NCI-H1694 treated with DMSO at 0.1 percent for 48 hours (cell line): ENCODE measurements around the gene SPTBN4.
"Not testable (repeated sequence)": the region's sequence is repeated elsewhere in the genome, so short reads cannot be mapped to it uniquely, and the experiment has no call there.

Experiments
- DNase-seq: peaks from one replicate; lab custom pipeline; 2025; lab: John Stamatoyannopoulos, UW

SPTBN4 gene

GRCh38 chr19:40441719-40442253 lies 25.0 kb upstream of the SPTBN4 start:
- DNase-seq, result no peak

- DNase-seq, result no peak
Measured at GRCh38 chr19:40442328-40443130, 24.3 kb upstream of the SPTBN4 start.

DNA sequence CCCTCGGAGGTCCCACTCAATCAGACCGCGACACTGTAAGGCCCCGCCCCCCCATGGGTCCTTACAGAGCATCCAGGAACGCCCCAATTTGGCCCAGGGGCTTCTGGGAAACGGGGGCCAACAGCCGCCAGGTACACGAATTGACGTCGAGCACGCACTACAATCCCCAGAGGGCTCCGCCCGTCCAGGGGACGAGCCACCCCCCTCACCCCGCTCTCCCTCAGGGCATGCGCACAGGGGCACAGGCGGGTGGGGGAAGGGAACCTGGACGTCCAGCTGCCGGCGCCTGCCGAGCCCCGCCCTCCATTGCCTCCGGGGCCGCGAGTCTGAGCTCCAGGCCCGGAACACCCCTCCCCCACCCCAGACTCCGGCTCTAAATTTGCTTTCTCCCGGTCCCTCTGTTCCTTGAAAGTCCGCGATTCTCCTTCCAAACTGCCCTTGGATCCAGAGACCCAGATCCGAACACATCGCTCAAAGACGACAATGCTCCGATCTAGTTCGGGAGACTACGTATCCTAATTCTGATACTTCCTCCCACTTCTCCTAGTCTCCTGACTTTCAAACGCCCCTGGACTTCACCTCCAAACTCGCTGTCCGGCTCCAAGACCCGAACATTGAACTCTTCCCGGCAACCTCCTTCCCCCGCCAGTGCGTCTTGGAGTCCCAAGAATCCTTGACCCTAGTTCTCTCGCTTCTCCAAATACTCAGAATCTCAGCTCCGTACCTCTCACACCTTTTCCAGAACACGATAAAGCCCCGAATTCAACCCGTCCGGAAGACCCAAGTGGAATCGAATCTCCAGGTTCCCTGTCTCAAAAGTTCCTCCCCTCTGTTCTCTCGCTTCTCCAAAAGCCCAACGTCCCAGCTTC lies 23.4 kb upstream of the SPTBN4 start:
- peak; percentile 99 for DNase-seq

DNA sequence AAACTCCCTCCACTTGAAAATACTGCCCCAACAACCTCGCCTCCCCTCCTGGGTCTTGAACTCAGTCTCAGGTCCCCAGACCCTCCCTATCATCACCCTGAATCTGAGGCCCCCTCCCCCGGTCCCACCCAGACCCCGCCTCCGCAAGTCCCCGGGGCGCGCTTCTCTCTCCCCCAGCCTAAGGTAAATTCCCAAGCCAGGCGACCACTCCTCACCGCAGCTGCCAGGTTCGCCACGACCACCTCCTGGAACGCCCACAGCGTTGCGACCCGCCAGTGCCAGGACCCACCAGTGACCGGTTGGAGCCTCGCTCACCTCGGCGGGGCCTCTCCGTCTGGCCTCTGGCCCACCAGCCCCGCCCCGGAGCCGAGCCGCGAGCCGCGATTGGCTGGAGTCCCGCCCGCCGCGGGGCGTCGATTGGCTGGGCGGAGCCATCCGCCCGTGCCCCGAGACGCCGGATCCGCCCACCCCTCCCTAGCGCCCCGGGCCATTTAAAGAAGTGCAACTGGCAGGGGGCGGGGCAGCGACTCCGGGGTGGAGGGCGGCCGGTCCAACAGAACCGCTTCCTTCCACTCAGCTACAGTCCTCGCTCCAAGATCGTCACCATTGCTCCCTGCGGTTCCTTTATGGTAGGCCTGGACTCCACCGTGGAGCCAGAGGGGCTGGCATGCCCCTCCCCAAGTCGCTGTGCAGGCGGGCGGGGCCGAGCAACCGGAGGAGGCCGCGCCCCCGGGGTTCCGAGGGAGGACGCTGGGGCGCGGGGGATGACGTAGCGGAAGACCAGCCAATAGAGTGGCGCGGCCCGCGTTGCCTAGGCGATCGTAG lies 22.6 kb upstream of the SPTBN4 start, which contains the start of gene SERTAD3:
Gene SERTAD3, minus strand, starts transcription at position 336 of the 825 bp plus-strand sequence. CDS start 2,255 bp downstream, outside the sequence.
- DNase-seq, result peak; percentile 94

- no peak for DNase-seq
Measured at GRCh38 chr19:40444825-40445312, 21.9 kb upstream of the SPTBN4 start.

DNA sequence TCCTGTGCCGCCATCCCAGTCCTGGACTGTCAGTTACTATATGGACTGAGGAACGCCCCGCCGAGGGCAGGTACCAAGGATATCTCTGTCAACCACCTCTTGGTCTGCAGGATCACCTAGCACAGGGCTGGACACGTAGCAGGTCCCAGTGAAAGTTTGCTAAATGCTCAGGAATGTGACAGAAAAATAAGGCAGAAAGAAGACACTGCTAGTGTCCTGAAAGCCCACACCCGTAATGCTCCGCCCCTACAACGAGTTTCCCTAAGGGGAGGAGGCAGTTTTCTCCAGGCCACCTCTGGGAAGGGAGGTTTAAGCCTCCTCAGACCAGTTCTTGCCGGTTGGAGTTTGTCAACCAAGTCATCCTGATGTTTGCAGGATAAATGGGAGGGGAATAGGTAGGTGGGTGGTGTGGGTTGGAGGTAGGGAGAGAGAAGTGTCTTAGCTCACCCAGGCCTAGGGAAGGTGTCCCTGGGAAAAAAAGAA lies 21.0 kb upstream of the SPTBN4 start:
- DNase-seq, result no peak

DNA sequence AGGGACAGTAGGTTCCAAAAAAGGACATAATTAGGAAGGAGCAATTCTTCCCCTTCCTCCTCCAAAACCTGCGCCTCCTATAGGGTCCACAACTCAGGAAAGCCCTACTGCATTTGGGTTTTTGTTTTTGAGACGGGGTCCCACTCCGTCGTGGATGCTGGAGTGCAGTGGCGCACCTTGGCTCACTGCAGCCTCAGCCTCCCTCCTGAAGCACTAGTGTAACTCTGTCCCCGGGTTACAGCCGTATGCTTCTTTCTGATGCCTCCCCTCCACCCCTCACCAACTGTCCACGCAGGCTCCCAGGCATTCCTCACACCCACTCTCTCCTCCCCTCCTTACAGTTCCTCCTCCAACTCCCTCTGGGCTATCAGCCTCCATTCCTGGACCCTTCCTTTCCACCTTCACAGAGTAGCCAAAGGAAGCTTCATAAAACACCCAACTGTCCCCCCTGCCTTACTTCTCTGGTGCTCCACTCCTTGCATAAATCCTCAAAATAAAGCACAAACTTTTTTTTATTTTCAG lies 20.5 kb upstream of the SPTBN4 start:
- no peak for DNase-seq

DNA sequence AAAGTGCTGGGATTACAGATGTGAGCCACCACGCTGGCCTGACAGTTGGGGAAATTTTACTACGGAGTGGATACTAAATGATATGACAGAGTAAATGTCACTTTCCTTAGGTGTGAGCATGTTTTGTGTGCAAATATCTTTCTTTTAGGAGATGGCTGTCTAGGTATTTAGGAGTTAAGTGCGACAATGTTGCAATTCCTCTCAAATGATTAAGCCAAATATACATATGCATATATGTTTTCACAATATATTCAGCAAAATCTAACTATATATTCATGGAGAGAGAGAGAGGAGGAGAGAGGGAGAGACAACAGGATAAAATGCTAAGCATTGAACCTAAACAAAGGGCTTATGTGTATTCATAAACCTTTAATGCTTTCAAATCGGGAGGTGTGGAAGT lies 17.3 kb upstream of the SPTBN4 start:
- no peak for DNase-seq

DNA sequence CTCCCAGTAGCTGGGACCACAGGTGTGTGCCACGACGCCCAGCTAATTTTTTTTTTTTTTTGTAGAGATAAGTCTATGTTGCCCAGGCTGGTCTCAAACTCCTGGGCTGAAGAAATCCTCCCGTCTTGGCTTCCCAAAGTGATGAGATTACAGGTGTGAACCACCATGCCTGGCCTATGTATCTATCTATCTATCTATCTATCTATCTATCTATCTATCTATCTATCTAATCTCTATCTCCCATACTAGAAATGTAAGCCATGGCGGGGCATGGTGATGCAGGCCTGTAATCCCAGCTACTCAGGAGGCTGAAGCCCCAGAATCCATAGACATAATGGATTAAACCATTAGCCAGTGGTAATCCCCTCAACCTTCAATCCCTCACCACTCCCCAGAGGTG lies 16.1 kb upstream of the SPTBN4 start:
- DNase-seq, result no peak

GRCh38 chr19:40452016-40452415 lies 14.8 kb upstream of the SPTBN4 start:
- no peak for DNase-seq

DNA sequence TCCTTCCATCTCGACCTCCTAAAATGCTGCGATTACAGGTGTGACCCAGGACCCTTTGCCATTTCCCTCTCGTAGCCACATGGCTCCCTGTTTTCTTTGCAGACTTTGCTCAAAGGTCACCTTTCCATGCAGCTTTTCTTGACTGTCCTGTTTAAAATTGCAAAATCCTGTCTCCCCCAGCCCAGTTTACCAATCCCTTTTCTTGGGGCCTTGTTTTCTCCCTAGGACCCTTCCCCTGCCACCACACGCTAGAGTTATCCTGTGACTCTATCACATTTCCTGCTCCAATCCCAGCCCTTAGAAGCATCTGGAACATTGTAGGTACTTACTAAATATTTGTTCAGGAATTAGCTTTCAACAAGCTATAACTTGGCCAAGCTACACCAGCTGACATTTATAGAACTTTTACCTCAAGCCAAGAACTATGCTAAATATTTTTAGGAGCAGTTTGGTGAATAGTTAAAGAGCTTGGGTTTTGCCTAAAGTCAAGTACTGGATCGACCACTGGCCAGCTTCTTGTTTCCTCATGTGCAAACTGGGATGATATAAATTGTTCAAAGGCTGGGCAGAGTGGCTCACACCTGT lies 13.6 kb upstream of the SPTBN4 start:
- no peak for DNase-seq

DNA sequence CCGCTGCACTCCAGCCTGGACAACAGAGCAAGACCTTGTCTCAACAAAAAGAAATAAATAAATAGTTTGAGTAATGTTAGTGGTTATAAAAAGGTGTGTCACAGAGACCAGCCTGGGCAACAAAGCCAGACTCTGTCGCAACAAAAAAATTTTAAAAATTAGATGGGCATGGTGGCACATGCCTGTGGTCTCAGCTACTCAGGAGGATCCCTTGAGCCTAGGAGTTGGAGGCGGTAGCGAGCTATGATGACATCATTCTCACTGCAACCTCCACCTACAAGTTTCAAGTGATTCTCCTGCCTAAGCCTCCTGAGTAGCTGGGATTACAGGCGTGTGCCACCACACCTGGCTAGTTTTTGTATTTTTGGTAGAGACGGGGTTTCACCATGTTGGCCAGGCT lies 12.9 kb upstream of the SPTBN4 start:
- not testable (repeated sequence) for DNase-seq

DNA sequence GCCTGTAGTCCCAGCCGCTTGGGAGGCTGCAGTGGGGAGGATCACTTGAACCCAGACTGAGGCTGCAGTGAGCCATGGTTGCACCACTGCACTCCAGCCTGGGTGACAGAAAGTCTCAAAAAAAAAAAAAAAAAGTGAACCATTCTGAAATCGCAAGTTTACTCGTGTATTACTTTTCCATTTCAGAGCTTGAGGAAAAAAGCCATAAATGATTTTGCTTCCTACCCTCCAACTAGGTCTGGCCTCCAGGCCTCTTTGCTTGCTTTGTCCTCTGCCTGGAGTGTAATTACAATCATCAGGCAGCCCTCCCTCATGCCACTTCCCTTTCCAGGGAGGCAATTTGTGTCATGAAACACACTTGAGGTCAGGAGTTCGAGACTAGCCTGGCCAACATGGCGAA lies 9.8 kb upstream of the SPTBN4 start:
- no peak for DNase-seq

DNA sequence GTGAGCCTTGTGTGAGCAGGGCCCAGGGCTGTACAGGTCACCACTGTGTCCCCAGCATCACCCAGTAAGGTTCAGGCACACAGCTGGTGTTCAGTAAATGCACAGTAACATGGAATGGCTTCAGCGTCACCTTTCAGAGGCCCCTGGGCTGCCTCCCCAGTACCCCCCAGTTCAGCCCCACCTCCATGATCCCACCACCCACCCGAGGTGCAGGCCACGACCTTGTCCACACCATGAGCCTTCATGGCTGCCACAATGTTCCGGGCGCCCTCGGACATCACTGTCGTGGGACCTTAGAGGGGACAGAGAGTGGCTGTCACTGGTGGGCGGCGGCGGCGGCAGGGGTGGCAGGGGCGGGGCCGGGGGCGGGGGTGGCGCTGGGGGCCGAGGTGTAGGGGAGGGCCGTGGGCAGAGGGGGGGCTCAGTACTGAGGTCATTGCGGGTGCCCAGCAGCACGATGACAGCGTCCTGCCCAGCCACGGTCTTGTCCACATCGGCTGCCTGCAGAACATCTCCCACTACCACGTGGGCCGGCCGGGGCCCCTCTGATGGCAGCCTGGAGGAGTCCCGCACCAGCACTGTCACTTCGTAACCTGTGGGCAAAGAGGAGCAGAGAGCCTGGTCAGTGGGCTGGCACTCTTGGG lies 8.7 kb upstream of the SPTBN4 start:
- no peak for DNase-seq

DNA sequence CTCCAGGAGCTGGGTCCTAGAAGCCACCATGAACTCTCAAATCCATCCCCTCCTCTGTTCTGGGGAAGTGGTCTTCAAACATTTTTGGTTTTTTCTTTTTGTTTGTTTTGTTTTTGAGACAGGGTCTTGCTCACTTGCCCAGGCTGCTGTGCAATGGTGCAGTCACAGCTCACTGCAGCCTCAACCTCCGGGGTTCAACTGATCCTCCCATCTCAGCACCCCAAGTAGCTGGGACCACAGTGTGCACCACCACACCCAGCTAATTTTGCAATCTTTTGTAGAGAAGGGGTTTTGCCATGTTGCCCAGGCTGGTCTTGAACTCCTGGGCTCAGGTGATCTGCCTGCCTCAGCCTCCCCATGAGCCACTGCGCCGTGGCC lies 8.2 kb upstream of the SPTBN4 start:
- DNase-seq, result no peak

DNA sequence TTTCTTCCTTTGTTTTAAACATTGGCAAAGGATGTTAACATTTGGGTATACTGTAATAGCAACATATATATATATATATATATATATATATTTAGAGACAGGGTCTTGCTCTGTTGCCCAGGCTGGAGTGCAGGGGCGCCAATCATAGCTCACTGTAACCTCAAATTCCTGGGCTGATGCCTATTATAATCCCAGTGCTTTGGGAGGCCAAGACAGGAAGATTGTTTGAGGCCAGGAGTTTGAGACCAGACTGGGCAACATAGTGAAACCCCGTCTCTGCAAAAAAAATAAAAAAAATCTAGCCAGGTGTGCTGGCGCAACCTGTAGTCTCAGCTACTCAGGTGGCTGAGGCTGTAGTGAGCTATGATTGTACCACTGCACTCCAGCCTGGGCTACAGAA lies 6.6 kb upstream of the SPTBN4 start:
- no peak for DNase-seq

- DNase-seq, result no peak
Measured at GRCh38 chr19:40461669-40462221, 5.1 kb upstream of the SPTBN4 start.

GRCh38 chr19:40463587-40464037 lies 3.2 kb upstream of the SPTBN4 start:
- not testable (repeated sequence) for DNase-seq

- DNase-seq, result peak; percentile 76
Measured at GRCh38 chr19:40464059-40465024, 2.5 kb upstream of the SPTBN4 start.
